Peyer's patch (tissue), 4 donors: ENCODE data around the gene NQO2. TPM values are rescaled to one million over a fixed set of nuclear protein-coding genes. Genes with fewer than 3 reads are reported as not detected.

Experiments used
- DNase-seq, 3 donors: peaks; one replicate each; pipeline ENCODE4 v3.0.0-alpha.2; 2017 to 2019
- H3K27ac ChIP-seq, 4 donors: fragments of 200-600 bp; sonication (generic); one replicate each; pipeline ENCODE4 v1.5.1; 2016 to 2019
- H3K27me3 ChIP-seq, 2 donors: fragments of 200-600 bp; sonication (generic); one replicate each; pipeline ENCODE4 v1.5.1; 2019
- H3K36me3 ChIP-seq, 3 donors: fragments of 200-600 bp; sonication (generic); one replicate each; pipeline ENCODE4 v1.5.1; 2016 to 2019
- H3K4me1 ChIP-seq, 4 donors: fragments of 200-600 bp; sonication (generic); one replicate each; pipeline ENCODE4 v1.5.1; 2016 to 2019
- H3K4me3 ChIP-seq, 4 donors: fragments of 200-600 bp; sonication (generic); 1 replicate in 3 of 4; 2 replicates in 1 of 4; pipeline ENCODE4 v1.5.1; 2016 to 2019; ENCODE audit warnings: mild to moderate bottlenecking in 1 of 4
- H3K9me3 ChIP-seq, 4 donors: fragments of 200-600 bp; sonication (generic); one replicate each; pipeline ENCODE4 v1.5.1; 2016 to 2019; ENCODE audit warnings: mild to moderate bottlenecking in 1 of 4
- POLR2A ChIP-seq, 2 donors: fragments of 450-650 bp; IDR thresholded peaks; one replicate each; pipeline ENCODE4 v1.5.1; 2017; ENCODE audit warnings: antibody characterized with exemption in 2 of 2, mild to moderate bottlenecking in 2 of 2, moderate library complexity in 2 of 2
- total RNA-seq, 4 donors: library from RNA; depleted of rRNA; stranded (reverse); fragments of >200 nt; gene quantifications; one replicate each; pipeline ENCODE4 v1.1.0, GENCODE V29; 2016
- TF ChIP-seq, protein P1 (sequence below), 6 experiments: fragments of 450-650 bp in 4 of 6; fragments of 200-600 bp in 2 of 6; sonication (generic) in 1 of 6; IDR thresholded peaks; one replicate each; pipeline ENCODE4 v1.5.1; 2017 to 2019; ENCODE audit warnings: antibody characterized with exemption in 6 of 6, mild to moderate bottlenecking in 3 of 6, moderate library complexity in 1 of 6

NQO2 gene
- total RNA-seq, 4 donors from 2014 or later, result 22.1 to 60.8 (median 29.3) TPM

DNA sequence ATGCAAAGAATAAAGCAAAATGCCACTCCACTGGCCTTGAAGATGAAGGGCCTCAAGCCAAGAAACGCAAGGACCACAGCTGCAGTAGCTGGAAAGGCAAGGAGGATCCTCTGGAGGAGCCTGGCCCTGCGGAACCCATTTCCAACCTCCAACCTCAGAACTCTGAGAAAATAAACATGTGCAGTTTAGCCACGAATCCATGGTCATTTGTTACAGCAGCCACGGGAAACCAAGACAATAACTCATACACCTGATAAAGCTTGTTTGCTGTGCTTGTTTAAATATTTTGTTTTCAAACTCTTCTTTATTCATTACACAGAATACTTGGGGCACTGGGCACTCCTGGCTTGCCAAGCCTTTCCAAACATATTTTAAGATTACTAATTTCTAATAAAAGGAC, 38.8 kb upstream of the NQO2 start:
- TF ChIP-seq, protein P1, sequence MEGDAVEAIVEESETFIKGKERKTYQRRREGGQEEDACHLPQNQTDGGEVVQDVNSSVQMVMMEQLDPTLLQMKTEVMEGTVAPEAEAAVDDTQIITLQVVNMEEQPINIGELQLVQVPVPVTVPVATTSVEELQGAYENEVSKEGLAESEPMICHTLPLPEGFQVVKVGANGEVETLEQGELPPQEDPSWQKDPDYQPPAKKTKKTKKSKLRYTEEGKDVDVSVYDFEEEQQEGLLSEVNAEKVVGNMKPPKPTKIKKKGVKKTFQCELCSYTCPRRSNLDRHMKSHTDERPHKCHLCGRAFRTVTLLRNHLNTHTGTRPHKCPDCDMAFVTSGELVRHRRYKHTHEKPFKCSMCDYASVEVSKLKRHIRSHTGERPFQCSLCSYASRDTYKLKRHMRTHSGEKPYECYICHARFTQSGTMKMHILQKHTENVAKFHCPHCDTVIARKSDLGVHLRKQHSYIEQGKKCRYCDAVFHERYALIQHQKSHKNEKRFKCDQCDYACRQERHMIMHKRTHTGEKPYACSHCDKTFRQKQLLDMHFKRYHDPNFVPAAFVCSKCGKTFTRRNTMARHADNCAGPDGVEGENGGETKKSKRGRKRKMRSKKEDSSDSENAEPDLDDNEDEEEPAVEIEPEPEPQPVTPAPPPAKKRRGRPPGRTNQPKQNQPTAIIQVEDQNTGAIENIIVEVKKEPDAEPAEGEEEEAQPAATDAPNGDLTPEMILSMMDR (IDR thresholded peaks at IDR 0.05), result no peak
- no peak for TF ChIP-seq POLR2A (IDR thresholded peaks at IDR 0.05)
- Histone ChIP-seq H3K27ac (peak overlapping the region in 2 of 4 donors; percentile 2 to 63), H3K27me3 (no peaks in the 10 kb centered on the region), H3K36me3 (peaks cover 0 to 30% (median 0%) of the 10 kb centered on the region in 3 donors), H3K4me3 (peak overlapping the region in 1 of 4 donors; percentile 23), H3K9me3 (no peaks in the 10 kb centered on the region), H3K4me1 (peaks cover 0 to 80% (median 1%) of the 10 kb centered on the region in 4 donors)
- no peak for DNase-seq

DNA sequence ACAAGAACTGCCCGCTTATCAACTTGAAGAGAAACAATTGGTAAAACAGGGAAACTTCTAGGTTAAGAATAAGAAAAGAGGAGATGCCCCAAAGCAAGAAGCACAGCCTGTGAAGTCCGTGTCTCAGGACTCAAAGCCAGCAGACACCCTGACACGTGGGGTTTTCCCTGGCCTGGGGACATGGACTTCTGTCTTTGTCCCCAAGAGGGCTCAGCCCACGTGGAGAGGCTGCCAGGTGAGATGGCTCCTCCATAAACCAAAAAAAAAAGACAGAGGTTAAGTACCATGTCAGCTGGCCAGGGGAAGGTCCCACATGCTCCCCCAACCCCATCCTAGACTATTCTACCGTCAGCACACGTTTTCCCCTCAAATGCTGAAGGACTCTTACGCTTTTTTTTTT, 38.2 kb upstream of the NQO2 start:
- Histone ChIP-seq H3K9me3 (no peaks in the 10 kb centered on the region), H3K36me3 (peaks cover 0 to 24% (median 0%) of the 10 kb centered on the region in 3 donors), H3K4me3 (peak overlapping the region in 2 of 4 donors; percentile 18 to 23), H3K27ac (peak overlapping the region in 3 of 4 donors; percentile 51 to 64 (median 63)), H3K4me1 (peaks cover 0 to 85% (median 1%) of the 10 kb centered on the region in 4 donors), H3K27me3 (no peaks in the 10 kb centered on the region)
- TF ChIP-seq POLR2A (IDR thresholded peaks at IDR 0.05), result no peak
- TF ChIP-seq, protein P1 (IDR thresholded peaks at IDR 0.05), result peak in 3 of 6 experiments; percentile 22 to 23 (median 22)
- DNase-seq, result peak in 2 of 3 donors; percentile 63 to 71

DNA sequence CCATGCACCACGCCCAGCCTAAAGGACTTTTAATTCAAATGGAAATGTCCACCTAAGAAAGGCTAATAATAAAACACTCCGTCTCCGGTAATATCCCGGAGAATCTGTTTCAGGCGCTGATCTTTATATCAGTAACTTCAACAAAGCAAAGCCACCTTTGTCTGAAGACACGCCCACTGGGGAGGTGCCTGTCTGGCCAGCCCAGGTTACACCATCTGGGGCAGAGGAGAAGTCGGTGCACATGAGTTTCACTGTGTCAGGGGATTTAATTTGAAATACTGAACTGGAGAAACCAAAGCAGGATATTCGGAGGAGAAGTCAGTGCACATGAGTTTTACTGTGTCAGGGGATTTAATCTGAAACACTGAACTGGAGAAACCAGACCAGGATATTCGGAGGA, 37.7 kb upstream of the NQO2 start:
- TF ChIP-seq, protein P1 (IDR thresholded peaks at IDR 0.05), result no peak
- TF ChIP-seq POLR2A (IDR thresholded peaks at IDR 0.05), result peak in 1 of 2 donors; percentile 19
- H3K4me3 ChIP-seq, result peak overlapping the region in 2 of 4 donors; percentile 18 to 23
- peak in 2 of 3 donors; percentile 78 to 86 for DNase-seq
- H3K27ac ChIP-seq, result peak overlapping the region in 3 of 4 donors; percentile 51 to 64 (median 63)
- H3K4me1 ChIP-seq, result peaks cover 0 to 85% (median 1%) of the 10 kb centered on the region in 4 donors
- no peaks in the 10 kb centered on the region for H3K9me3 ChIP-seq
- no peaks in the 10 kb centered on the region for H3K27me3 ChIP-seq
- peaks cover 0 to 20% (median 0%) of the 10 kb centered on the region in 3 donors for H3K36me3 ChIP-seq

DNA sequence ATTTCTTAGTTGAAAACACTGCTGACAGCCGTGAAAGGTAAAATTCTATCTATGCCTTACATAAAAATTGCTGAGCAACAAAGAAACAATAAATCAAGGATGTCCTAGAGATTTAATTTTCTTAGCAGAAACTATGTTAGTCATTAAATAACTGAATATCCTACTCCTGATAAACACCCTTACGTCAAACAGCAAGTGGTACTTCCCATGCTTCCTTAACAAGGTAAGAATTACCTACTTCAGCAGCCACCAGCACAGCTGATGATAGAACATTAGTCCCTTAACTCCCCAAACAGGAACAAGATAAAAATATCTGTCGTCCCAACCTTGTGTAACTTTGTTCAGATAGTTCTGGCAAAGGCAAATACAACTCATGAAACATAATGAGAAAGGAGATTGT, 37.1 kb upstream of the NQO2 start:
- Histone ChIP-seq H3K36me3 (peaks cover 0 to 16% (median 0%) of the 10 kb centered on the region in 3 donors), H3K27me3 (no peaks in the 10 kb centered on the region), H3K4me3 (peak overlapping the region in 1 of 4 donors; percentile 23), H3K27ac (peak overlapping the region in 2 of 4 donors; percentile 63 to 64), H3K4me1 (peaks cover 0 to 85% (median 0%) of the 10 kb centered on the region in 4 donors), H3K9me3 (no peaks in the 10 kb centered on the region)
- TF ChIP-seq, protein P1 (IDR thresholded peaks at IDR 0.05), result no peak
- TF ChIP-seq POLR2A (IDR thresholded peaks at IDR 0.05), result no peak
- no peak for DNase-seq

DNA sequence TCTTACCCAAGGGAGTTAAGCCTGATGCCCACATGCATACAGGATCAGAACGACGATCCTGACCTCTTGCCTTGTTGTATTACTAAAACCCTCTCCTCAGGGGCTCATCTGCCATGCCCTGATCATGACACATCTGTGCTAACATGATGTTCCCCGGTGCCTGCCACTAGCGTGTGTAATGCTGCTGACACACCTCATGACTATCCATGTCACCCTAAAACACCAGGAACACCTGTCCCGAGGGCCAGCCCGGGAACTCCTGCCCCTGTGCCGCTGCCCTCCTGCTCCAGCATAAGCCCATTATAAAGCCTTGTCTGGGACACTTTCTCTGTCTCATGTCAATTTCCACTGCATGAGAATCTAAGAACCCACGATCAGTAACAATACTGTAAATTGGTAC, 35.9 kb upstream of the NQO2 start:
- no peak overlapping the region for H3K4me3 ChIP-seq
- peaks cover 0 to 6% (median 0%) of the 10 kb centered on the region in 3 donors for H3K36me3 ChIP-seq
- H3K9me3 ChIP-seq, result no peaks in the 10 kb centered on the region
- peaks cover 0 to 78% (median 0%) of the 10 kb centered on the region in 4 donors for H3K4me1 ChIP-seq
- peak in 1 of 3 donors; percentile 38 for DNase-seq
- H3K27me3 ChIP-seq, result no peaks in the 10 kb centered on the region
- no peak for TF ChIP-seq POLR2A (IDR thresholded peaks at IDR 0.05)
- TF ChIP-seq, protein P1 (IDR thresholded peaks at IDR 0.05), result no peak
- H3K27ac ChIP-seq, result no peak overlapping the region
